HG02870 (cell line): ENCODE data around the gene KRT38.
"Not testable (repeated sequence)": the region's sequence is repeated elsewhere in the genome, so short reads cannot be mapped to it uniquely, and the experiment has no call there.

ENCODE experiments used
- ATAC-seq: cut with Tn5 transposase; IDR thresholded peaks from one replicate; pipeline ENCODE4 v1.9.1; 2021; ENCODE audit warnings: mild to moderate bottlenecking, moderate library complexity; ENCODE audit not compliant: unreplicated experiment

Gene KRT38

GRCh38 chr17:41424111-41424635, 16.6 kb downstream of the KRT38 start, which contains the start of gene KRT37:
KRT37 (minus strand) TSS chr17:41424585; CDS start chr17:41424523, 62 bp downstream.
- no peak for ATAC-seq

DNA sequence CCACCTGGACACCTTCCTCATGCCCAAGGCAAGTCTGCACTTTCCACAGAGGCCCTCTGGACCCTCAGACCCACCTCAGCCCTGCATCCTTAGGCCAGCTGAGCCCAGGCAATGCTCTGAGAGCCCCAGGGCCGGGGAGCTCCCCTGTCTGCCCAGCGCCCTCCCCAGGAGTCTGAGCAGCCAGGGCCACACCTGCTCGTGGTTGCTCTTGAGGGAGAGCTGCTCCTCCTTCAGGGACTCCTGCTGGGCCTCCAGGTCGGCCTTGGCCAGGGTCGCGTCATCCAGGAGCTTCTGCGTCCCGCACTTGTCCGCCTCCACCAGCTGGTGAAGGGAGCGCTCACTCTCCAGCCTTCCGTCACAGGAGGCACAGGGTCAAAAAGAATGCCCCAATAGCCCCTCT, 18.2 kb downstream of the KRT38 start:
- not testable (repeated sequence) for ATAC-seq

DNA sequence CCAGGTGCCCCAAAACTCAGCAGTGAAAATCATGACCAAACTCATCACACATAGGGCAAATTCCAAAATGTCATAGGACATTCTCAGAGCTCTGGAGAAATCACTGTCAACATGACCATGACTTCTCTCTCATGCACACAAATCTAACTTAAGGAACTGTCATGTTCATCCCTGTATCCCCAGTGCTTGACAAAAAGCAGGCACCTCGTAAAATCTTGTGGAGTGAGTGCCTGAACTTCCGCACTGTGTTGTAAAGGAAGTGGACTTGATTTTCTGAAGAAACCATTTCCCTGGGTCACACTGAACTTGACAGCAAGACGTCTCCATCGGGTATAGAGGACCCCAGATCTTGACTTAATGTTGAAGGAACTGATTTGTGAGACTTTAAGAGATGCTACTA, 19.2 kb downstream of the KRT38 start:
- no peak for ATAC-seq

GRCh38 chr17:41421116-41421515, 19.7 kb downstream of the KRT38 start:
- ATAC-seq, result no peak

DNA sequence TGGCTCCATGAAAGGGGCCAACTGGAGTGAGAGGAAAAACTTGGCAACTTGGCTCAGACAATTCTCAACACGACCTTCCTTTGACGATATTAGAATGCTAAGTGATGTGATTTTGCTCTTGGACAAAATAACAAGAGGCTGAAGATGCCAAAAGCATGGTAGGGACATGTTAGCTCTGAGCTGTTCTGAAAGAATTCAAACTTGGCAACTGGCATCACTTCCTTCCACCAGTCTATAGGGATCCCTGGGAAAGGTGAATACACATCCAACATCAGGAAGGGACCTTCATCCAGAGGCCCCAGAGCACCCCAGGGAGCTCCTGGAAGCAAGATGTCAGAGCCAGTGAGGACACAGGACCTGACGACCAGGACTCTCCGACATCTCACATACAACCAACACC, 20.6 kb downstream of the KRT38 start:
- no peak for ATAC-seq

DNA sequence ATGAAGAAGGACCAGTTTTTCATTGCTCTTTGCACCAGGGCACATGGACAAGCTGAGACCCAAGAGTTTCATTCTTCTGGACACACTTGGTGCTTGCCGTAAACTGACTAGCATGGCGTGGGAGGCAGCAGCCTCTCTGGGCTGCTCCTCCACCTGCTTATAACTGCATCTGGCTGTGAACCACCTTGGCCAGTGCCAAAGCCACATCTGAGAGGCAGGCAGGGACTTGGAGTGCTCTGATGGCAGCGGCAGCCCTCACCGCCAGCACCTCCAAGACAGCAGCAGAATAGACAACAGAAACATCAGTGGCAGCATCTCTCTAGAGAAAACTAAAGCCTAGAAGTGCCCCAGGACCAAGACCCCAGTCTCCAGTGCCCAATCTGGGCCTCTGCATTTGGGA, 21.1 kb downstream of the KRT38 start:
- ATAC-seq, result no peak

DNA sequence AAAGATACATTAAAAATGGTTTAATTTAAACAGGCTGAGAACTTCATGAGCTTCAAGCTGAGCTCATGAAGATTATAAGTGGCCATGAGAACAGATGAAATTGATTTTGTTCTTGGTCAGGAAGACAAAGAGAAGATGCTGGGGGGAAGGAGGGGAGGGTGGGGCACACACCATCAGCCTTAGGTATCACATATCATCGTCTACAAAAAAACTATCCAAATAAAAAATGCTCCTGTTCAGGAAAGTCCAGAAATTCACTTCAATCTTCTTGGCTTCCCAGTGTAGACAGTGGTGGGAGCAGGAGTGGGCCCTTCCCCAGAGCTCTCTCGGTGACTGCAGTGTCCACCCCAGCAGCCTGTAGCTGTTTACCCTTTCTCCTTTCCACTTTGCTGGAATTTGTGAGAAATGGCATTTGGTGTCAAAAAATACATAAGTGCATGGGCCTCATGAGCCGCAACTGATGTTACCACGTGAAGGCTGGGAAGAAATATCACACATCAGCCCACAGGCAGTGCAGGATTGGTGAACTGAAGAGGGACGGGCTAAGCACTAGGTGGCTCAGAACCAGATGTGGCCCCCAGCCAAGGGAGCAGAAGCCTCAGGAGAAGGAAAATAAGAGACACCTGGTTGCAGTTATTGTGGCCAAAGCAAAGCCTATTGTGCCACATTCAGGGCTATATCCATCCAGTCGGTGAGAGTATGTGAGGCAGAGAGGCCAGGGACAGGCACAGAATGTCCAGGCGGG, 22.5 kb downstream of the KRT38 start:
- no peak for ATAC-seq

DNA sequence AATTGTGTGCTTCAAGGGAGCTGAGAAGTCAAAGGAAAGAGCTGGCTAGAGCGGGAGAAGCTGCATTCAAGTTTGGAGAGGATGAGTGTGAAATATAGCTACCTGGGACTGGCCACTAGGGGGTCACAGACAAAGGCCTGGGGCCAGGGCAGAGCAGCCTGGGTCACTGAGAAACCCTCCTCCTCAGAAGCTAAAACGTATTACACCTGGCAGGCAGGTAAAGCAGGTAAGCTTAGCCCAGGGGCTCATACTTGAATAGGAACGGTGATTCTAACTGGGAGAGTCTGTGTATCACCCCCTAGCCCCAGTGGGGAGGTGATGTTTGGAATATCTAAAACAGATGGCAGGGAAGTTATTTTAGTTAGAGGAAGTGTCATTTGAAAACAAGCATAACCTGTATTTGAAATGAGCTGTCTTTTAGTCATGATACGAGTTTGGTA, 23.2 kb downstream of the KRT38 start:
- no peak for ATAC-seq

GRCh38 chr17:41417127-41417526, 23.7 kb downstream of the KRT38 start:
- ATAC-seq, result no peak

GRCh38 chr17:41416479-41416878, 24.3 kb downstream of the KRT38 start:
- ATAC-seq, result no peak

DNA sequence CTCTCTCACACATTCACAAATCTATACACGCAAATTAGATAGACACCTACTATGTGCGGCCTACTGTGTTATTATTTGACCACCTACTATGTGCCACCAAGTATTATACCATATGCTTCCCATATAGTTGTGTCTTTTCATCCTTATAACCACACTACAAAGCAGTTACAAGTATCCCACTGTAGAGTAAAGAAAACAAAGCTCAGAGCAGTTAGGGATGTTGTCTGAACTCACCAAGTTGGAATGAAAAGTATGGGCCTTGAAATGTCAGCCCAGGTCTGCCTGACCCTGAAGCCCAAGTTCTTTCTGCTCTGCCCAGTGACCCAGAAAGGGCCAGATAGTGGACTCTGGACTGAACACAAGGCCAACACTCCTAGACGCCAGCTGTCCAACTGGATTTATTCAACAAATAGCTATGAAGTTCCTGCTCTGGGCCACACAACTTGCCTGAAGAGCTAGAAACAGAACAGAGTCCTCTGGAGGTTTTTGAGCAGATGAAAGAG, 24.9 kb downstream of the KRT38 start:
- no peak for ATAC-seq

DNA sequence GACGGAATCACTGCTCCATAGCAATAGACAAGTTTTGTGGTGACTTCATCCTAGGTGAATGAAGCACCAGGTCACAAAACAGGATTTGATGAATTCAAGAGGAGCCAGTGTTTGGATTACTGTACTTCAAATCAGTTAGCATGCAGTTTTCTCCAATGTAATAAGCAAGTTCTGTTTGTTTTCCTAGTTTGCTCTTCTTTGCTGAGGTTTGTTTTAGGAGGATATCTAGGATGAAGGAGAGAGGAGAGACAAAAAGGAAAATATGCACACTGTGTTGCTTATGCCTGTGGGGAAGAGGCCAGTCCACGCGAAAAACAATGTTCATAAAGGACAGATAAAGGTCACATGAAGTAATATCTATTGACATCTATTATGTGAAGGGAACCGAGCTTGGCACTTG, 25.4 kb downstream of the KRT38 start:
- no peak for ATAC-seq

GRCh38 chr17:41413982-41414381, 26.8 kb downstream of the KRT38 start:
- no peak for ATAC-seq

GRCh38 chr17:41413353-41413957, 27.3 kb downstream of the KRT38 start:
- no peak for ATAC-seq

GRCh38 chr17:41411072-41411840, 29.5 kb downstream of the KRT38 start:
- ATAC-seq, result no peak

- ATAC-seq, result no peak
Measured at GRCh38 chr17:41407226-41407625, 33.6 kb downstream of the KRT38 start.

DNA sequence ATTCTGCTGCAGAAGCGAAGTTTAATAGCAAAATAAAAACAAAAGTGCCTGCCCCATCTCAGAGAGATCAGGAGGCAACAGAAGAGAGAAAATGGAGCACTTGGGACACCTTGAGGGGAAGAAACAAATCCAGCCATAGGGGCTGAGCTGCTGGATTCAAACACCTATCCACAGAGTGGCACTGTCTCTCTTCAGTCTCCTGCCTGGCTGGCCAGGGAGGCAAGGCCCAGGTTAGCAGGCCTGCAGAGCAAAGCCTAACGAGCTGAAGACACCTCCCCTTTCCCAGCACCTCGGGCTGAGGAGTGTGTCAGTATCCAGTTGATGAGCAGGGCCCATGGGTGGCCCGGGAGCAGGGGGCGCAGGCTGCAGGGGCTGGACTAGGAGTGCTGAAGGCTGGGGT, 34.6 kb downstream of the KRT38 start:
- ATAC-seq, result no peak

DNA sequence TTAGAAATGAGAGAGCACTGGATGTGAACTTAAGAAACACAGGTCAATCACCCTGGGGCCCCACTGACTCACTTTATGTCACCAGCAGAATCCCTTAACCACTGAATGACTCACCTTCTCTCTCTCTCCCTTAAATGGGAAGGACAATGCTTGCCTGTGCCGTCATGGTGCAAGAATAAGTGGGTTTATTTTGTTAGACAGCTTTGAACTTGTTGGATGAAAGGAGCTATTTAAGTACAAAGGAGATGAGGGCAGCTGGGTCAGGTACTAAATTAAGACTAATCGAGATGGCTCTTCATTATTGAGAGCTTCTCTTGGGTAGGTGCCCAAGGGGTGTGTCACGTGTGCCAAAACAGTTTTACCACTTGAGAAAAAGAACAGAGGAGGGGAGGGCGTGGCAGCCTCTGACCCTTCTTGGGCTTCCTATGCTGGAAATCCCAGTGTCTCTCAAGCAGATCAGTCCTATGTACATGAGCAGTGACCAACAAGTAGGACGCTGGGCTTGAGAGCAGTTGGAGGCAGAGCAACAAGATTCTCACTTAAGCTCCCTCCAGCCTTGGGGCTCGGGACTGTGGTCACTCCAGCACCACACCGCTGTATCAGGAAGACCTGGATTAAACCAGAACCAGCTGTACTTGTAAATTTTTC, 36.6 kb downstream of the KRT38 start:
- no peak for ATAC-seq

GRCh38 chr17:41403404-41404023, 37.3 kb downstream of the KRT38 start:
- no peak for ATAC-seq

GRCh38 chr17:41402161-41402560, 38.6 kb downstream of the KRT38 start:
- no peak for ATAC-seq
